Loucy (cell line): ENCODE results near the gene SYNGR1.

ENCODE experiments used
- H2AFZ ChIP-seq: fragments of 200-600 bp; sonication (generic); 2 replicates; pipeline ENCODE4 v1.6.0; 2016; ENCODE audit warnings: antibody characterized with exemption, mild to moderate bottlenecking, low read length, moderate library complexity
- H3F3A ChIP-seq: fragments of 200-600 bp; 2 replicates; pipeline ENCODE4 v1.6.0; 2016; ENCODE audit warnings: antibody characterized with exemption, low read depth, mild to moderate bottlenecking
- H3K27me3 ChIP-seq: fragments of 200-600 bp; sonication (generic); 2 replicates; pipeline ENCODE4 v1.6.1; 2014; ENCODE audit warnings: low read length, mild to moderate bottlenecking; ENCODE audit not compliant: insufficient read depth, poor library complexity, severe bottlenecking
- H3K36me3 ChIP-seq: fragments of 200-600 bp; sonication (generic); 2 replicates; pipeline ENCODE4 v1.6.1; 2016; ENCODE audit warnings: low read length; ENCODE audit not compliant: insufficient read depth
- H3K4me1 ChIP-seq: fragments of 200-600 bp; sonication (generic); 2 replicates; pipeline ENCODE4 v1.5.1; 2014; ENCODE audit warnings: low read length, mild to moderate bottlenecking; ENCODE audit not compliant: insufficient read depth, poor library complexity, severe bottlenecking
- H3K4me2 ChIP-seq: fragments of 200-600 bp; sonication (generic); 2 replicates; pipeline ENCODE4 v1.6.0; 2014; ENCODE audit warnings: antibody characterized with exemption, low read length, low read depth, mild to moderate bottlenecking; ENCODE audit not compliant: poor library complexity, severe bottlenecking
- H3K4me3 ChIP-seq: fragments of 200-600 bp; sonication (generic); 2 replicates; pipeline ENCODE4 v1.5.1; 2014; ENCODE audit warnings: low read length, mild to moderate bottlenecking, mixed read lengths; ENCODE audit not compliant: poor library complexity, severe bottlenecking
- H3K79me2 ChIP-seq: fragments of 200-600 bp; sonication (generic); 2 replicates; pipeline ENCODE4 v1.6.1; 2014; ENCODE audit warnings: low read length; ENCODE audit not compliant: insufficient read depth
- H3K9ac ChIP-seq: fragments of 200-600 bp; sonication (generic); 2 replicates; pipeline ENCODE4 v1.6.0; 2014; ENCODE audit warnings: mild to moderate bottlenecking, low read depth, low read length, moderate library complexity; ENCODE audit not compliant: poor library complexity, severe bottlenecking
- H3K9me2 ChIP-seq: fragments of 200-600 bp; sonication (generic); replicated peaks from 2 replicates; pipeline ENCODE4 v1.6.1; 2016; ENCODE audit warnings: low read depth, low read length, mixed read lengths
- H3K9me3 ChIP-seq: fragments of 200-600 bp; sonication (generic); 2 replicates; pipeline ENCODE4 v1.6.1; 2014; ENCODE audit warnings: mild to moderate bottlenecking, antibody characterized with exemption, low read length, low read depth; ENCODE audit not compliant: insufficient read depth
- H4K20me1 ChIP-seq: fragments of 200-600 bp; sonication (generic); 2 replicates; pipeline ENCODE4 v1.6.0; 2014; ENCODE audit warnings: antibody characterized with exemption, low read length, mild to moderate bottlenecking; ENCODE audit not compliant: insufficient read depth, poor library complexity, severe bottlenecking
- CTCF ChIP-seq: fragments of 200-600 bp; sonication (generic); conservative IDR thresholded peaks from 2 replicates; pipeline ENCODE4 v1.5.1; 2014; ENCODE audit warnings: mild to moderate bottlenecking, antibody characterized with exemption, low read length
- EZH2phosphoT487 ChIP-seq: fragments of 200-600 bp; IDR thresholded peaks from 2 replicates; pipeline ENCODE4 v1.6.1; 2018; ENCODE audit warnings: antibody characterized with exemption, mild to moderate bottlenecking, moderate library complexity, borderline replicate concordance

SYNGR1 gene

GRCh38 chr22:39429186-39429585, 79.4 kb downstream of the SYNGR1 start:
- Histone ChIP-seq H3F3A (no peaks in the 10 kb centered on the region), H3K36me3 (peaks cover 30% of the 10 kb centered on the region; the same call in 1 of the 2 replicates), H4K20me1 (no peaks in the 10 kb centered on the region), H3K4me3 (no peak overlapping the region), H3K9ac (no peak overlapping the region), H3K4me2 (no peak overlapping the region), H3K79me2 (no peaks in the 10 kb centered on the region), H3K9me3 (no peaks in the 10 kb centered on the region), H2AFZ (no peak overlapping the region), H3K27me3 (no peaks in the 10 kb centered on the region), H3K9me2 (no peaks in the 10 kb centered on the region), H3K4me1 (no peaks in the 10 kb centered on the region)
- TF ChIP-seq EZH2phosphoT487, result no peak
- TF ChIP-seq CTCF, result no peak

GRCh38 chr22:39429916-39430575, 80.3 kb downstream of the SYNGR1 start:
- H3K4me1 ChIP-seq, result no peaks in the 10 kb centered on the region
- H3K4me2 ChIP-seq, result no peak overlapping the region
- no peaks in the 10 kb centered on the region for H3K9me3 ChIP-seq
- no peaks in the 10 kb centered on the region for H3K27me3 ChIP-seq
- H3K4me3 ChIP-seq, result no peak overlapping the region
- H3K9me2 ChIP-seq, result no peaks in the 10 kb centered on the region
- no peak overlapping the region for H2AFZ ChIP-seq
- H3F3A ChIP-seq, result no peaks in the 10 kb centered on the region
- no peaks in the 10 kb centered on the region for H4K20me1 ChIP-seq
- no peak overlapping the region for H3K9ac ChIP-seq
- H3K79me2 ChIP-seq, result no peaks in the 10 kb centered on the region
- no peak for TF ChIP-seq CTCF
- H3K36me3 ChIP-seq, result peaks cover 30% of the 10 kb centered on the region; the same call in 1 of the 2 replicates

- Histone ChIP-seq H3K9ac (no peak overlapping the region), H3K9me2 (no peaks in the 10 kb centered on the region), H3K27me3 (no peaks in the 10 kb centered on the region), H2AFZ (no peak overlapping the region), H3K4me2 (no peak overlapping the region), H3K36me3 (peaks cover 30% of the 10 kb centered on the region; the same call in 1 of the 2 replicates), H4K20me1 (no peaks in the 10 kb centered on the region), H3K4me1 (no peaks in the 10 kb centered on the region), H3K4me3 (no peak overlapping the region), H3K79me2 (no peaks in the 10 kb centered on the region), H3F3A (no peaks in the 10 kb centered on the region), H3K9me3 (no peaks in the 10 kb centered on the region)
- no peak for TF ChIP-seq CTCF
- TF ChIP-seq EZH2phosphoT487, result no peak
Measured at GRCh38 chr22:39430576-39431150, 80.9 kb downstream of the SYNGR1 start.
